ENCODE results near the gene C17orf113. TPM values are rescaled to one million over a fixed set of nuclear protein-coding genes. Genes with fewer than 3 reads are reported as not detected.

C17orf113 gene
- total RNA-seq: 0.13 and 2.1 TPM in 2 replicates

GRCh38 chr17:42050393-42051012 lies at the start of gene C17orf113:
Gene C17orf113, minus strand, starts transcription at chr17:42050601. Its CDS starts 7,225 bp downstream, at chr17:42043376.

GRCh38 chr17:42097691-42098631 lies 47.6 kb upstream of the C17orf113 start, which contains the start of gene ZNF385C:
Gene ZNF385C, minus strand, starts transcription at chr17:42098473. Its CDS starts 35,417 bp downstream, at chr17:42063056.

GRCh38 chr17:42019509-42020404 lies 30.6 kb downstream of the C17orf113 start, which contains the start of gene NKIRAS2:
Gene NKIRAS2, plus strand, starts transcription at chr17:42020090. Its CDS starts 1,488 bp downstream, at chr17:42021578.

GRCh38 chr17:42016941-42017865 lies 33.2 kb downstream of the C17orf113 start, which contains the start of gene DNAJC7:
Gene DNAJC7, minus strand, starts transcription at chr17:42017439. Its CDS starts 23 bp downstream, at chr17:42017416.

Other genes starting within 250 kb of the C17orf113 start
- 97.5 and 116 TPM in 2 replicates for gene P3H4, start 238.7 kb downstream of the C17orf113 start, total RNA-seq
- 517 and 587 TPM in 2 replicates for gene FKBP10, start 237.6 kb downstream of the C17orf113 start, total RNA-seq
- gene NT5C3B, start 214.4 kb downstream of the C17orf113 start, total RNA-seq: 36.6 and 71.5 TPM in 2 replicates
- not detected in 2 replicates for gene KLHL10, start 212.8 kb downstream of the C17orf113 start, total RNA-seq
- gene KLHL11, start 185.2 kb downstream of the C17orf113 start, total RNA-seq: 16.3 and 23.9 TPM in 2 replicates
- gene ACLY, start 131.7 kb downstream of the C17orf113 start, total RNA-seq: 123 and 285 TPM in 2 replicates
- 0.52 and 1.9 TPM in 2 replicates for gene ODAD4, start 120.0 kb downstream of the C17orf113 start, total RNA-seq
- gene CNP, start 83.8 kb downstream of the C17orf113 start, total RNA-seq: 58.9 and 69.8 TPM in 2 replicates
- 52.6 and 63.4 TPM in 2 replicates for gene DNAJC7, start 33.2 kb downstream of the C17orf113 start, total RNA-seq
- gene NKIRAS2, start 30.5 kb downstream of the C17orf113 start, total RNA-seq: 45.0 and 47.1 TPM in 2 replicates
- gene ZNF385C, start 47.9 kb upstream of the C17orf113 start, total RNA-seq: not detected in 2 replicates
- gene DHX58, start 62.1 kb upstream of the C17orf113 start, total RNA-seq: 8.3 and 9.7 TPM in 2 replicates
- gene KAT2A, start 70.8 kb upstream of the C17orf113 start, total RNA-seq: 6.6 and 17.8 TPM in 2 replicates
- gene HSPB9, start 72.2 kb upstream of the C17orf113 start, total RNA-seq: not detected in 2 replicates
- gene RAB5C, start 104.4 kb upstream of the C17orf113 start, total RNA-seq: 113 and 126 TPM in 2 replicates
- not detected in 2 replicates for gene KCNH4, start 130.5 kb upstream of the C17orf113 start, total RNA-seq
- gene HCRT, start 134.9 kb upstream of the C17orf113 start, total RNA-seq: not detected in 2 replicates
- 20.0 and 32.6 TPM in 2 replicates for gene GHDC, start 143.9 kb upstream of the C17orf113 start, total RNA-seq
- gene STAT5B, start 225.8 kb upstream of the C17orf113 start, total RNA-seq: 19.9 and 26.3 TPM in 2 replicates
- gene STAT5A, start 237.9 kb upstream of the C17orf113 start, total RNA-seq: 12.8 and 18.5 TPM in 2 replicates